Activated naive CD4-positive, alpha-beta T cell treated with anti-CD3 and anti-CD28 coated beads, Interleukin-2, amount 50 U/mL, for 72 hours (primary cell): ENCODE data around the gene DEGS2. TPM values are rescaled to one million over a fixed set of nuclear protein-coding genes. Genes with fewer than 3 reads are reported as not detected.
"Not testable (repeated sequence)": the region's sequence is repeated elsewhere in the genome, so short reads cannot be mapped to it uniquely, and the experiment has no call there.

Experiments used
- ATAC-seq, 2 donors: fragments of 150-1000 bp; cut with Tn5 transposase; 2 replicates each; pipeline ENCODE4 v1.10.0; 2021; ENCODE audit warnings: mild to moderate bottlenecking in 2 of 2, moderate library complexity in 2 of 2
- DNase-seq, 2 donors: peaks; one replicate each; pipeline ENCODE4 v3.0.0; 2021 to 2022; ENCODE audit warnings: low spot score in 2 of 2
- H3K27ac Mint-ChIP-seq, 2 donors: one replicate each; pipeline ENCODE4 v1.8.0; 2022; ENCODE audit warnings: mild to moderate bottlenecking in 2 of 2, mixed read lengths in 2 of 2
- H3K36me3 Mint-ChIP-seq, 2 donors: one replicate each; pipeline ENCODE4 v1.8.0; 2022; ENCODE audit warnings: mixed read lengths in 2 of 2
- H3K9me3 Mint-ChIP-seq, 2 donors: one replicate each; pipeline ENCODE4 v1.8.0; 2022; ENCODE audit warnings: mixed read lengths in 2 of 2
- total RNA-seq, 2 donors: library from RNA; stranded (reverse); gene quantifications; one replicate each; pipeline ENCODE4 v1.2.3, GENCODE V29; 2022

Gene DEGS2
- 1 to 10 TPM; 1.4 to 3.2 TPM for total RNA-seq

- ATAC-seq (peak; percentile 79 to 82), DNase-seq (peak in 1 of 2 donors; percentile 64)
- Mint-ChIP-seq H3K27ac (no peak within 1 kb of the TSS), H3K36me3 (peaks cover 8 to 13% of the 10 kb centered on the region in 2 donors), H3K9me3 (peaks cover 6 to 7% of the 10 kb centered on the region in 2 donors)
Observed at GRCh38 chr14:100159094-100159864, at the start of gene DEGS2. TSS of gene DEGS2 (minus strand) at chr14:100159645. CDS start at chr14:100159587, 58 bp downstream.

DNA sequence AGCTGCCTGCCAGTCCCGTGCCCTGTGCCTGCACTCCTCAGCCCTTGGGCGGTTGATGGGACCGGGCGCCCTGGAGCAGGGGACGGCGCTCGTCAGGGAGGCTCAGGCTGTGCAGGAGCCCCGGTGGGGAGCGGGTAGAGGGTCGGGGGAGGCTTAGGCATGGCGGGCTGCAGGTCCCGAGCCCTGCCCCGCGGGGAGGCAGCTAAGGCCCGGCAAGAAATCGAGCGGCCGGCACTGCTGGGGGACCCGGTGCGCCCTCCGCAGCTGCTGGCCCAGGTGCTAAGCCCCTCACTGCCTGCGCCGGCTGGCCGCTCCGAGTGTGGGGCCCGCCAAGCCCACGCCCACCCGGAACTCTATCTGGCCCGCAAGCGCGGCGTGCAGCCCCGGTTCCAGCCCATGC, 48.7 kb upstream of the DEGS2 start:
- H3K36me3 Mint-ChIP-seq, H3K9me3 Mint-ChIP-seq: not testable (repeated sequence)

GRCh38 chr14:100207588-100207987, 48.1 kb upstream of the DEGS2 start:
- H3K9me3 Mint-ChIP-seq, H3K36me3 Mint-ChIP-seq, DNase-seq, ATAC-seq: not testable (repeated sequence)
- peak overlapping the region in 1 of 2 donors; percentile 65 for H3K27ac Mint-ChIP-seq

More for the DNA sequence above, 48.7 kb upstream of the DEGS2 start:
- not testable (repeated sequence) for ATAC-seq, DNase-seq, H3K27ac Mint-ChIP-seq

GRCh38 chr14:100204835-100205167, 45.4 kb upstream of the DEGS2 start:
- H3K36me3 Mint-ChIP-seq, H3K9me3 Mint-ChIP-seq, H3K27ac Mint-ChIP-seq, ATAC-seq, DNase-seq: not testable (repeated sequence)

DNA sequence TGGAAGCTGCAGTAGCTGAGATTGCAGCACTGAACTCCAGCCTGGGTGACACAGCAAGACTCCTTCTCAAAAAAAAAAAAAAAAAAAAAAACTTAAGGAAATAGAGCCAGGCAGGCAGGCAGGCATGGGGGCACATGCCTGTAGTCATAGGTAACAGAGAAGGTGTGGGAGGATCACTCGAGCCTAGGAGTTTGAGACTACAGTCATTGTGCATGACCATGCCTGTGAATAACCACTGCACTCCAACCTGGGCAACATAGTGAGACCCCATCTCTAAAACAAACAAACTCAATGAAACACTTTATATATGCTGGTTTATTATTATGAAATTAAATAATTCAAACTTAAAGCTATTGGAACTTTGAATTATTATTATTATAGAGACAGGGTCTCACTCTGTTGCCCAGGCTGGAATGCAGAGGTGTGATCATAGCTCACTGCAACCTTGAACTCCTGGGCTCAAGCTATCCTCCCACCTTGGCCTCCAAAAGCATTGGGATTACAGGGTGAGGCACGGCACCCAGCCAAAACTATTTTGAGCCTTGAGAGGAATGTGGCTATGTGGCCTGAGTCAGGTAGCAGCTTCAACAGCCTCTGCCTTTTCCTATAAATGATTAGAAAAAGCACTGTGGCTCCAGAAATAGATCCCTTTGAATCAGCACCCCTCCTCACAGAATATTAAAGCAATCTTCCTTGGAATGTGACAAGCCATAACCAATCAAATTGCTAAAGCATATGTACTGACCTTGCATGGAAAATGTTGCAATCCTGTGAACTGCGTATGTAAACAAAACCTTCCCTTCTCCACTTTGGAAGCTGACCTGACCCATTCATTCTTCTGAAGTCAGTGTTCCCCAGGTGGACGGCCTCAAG, 44.8 kb upstream of the DEGS2 start:
- ATAC-seq (no peak), DNase-seq (no peak)
- no peak overlapping the region for H3K27ac Mint-ChIP-seq
- H3K9me3 Mint-ChIP-seq = peaks cover 0 to 3% of the 10 kb centered on the region in 2 donors
- no peaks in the 10 kb centered on the region for H3K36me3 Mint-ChIP-seq

DNA sequence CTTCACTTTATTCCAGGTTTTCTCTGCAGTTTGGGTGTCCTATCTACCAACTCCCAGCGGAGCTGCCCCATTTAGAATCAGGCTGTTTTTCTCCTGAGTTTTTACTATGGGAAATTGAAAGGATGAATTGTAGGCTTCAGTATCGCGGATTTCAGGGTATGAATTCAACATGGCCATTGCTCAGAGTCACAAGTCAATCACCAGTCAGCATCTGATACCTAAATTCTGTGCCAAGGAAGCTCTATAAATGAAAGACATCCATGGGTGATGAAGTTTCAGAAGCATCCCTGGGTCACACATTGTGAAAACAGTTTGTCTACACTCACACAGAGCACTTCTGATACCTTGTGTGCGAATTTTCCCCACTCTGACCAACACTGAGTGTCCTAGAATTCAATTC, 43.7 kb upstream of the DEGS2 start:
- DNase-seq (no peak), ATAC-seq (no peak)
- Mint-ChIP-seq H3K27ac (no peak overlapping the region), H3K9me3 (peaks cover 0 to 3% of the 10 kb centered on the region in 2 donors), H3K36me3 (no peaks in the 10 kb centered on the region)

GRCh38 chr14:100202712-100203111, 43.3 kb upstream of the DEGS2 start:
- Mint-ChIP-seq H3K36me3 (no peaks in the 10 kb centered on the region), H3K9me3 (peaks cover 0 to 3% of the 10 kb centered on the region in 2 donors), H3K27ac (no peak overlapping the region)
- ATAC-seq (no peak), DNase-seq (no peak)

- Mint-ChIP-seq H3K9me3 (no peaks in the 10 kb centered on the region), H3K27ac (no peak overlapping the region), H3K36me3 (no peaks in the 10 kb centered on the region)
- DNase-seq = no peak
- ATAC-seq = no peak
Observed at GRCh38 chr14:100201701-100202100, 42.3 kb upstream of the DEGS2 start.

GRCh38 chr14:100200311-100200710, 40.9 kb upstream of the DEGS2 start:
- H3K9me3 Mint-ChIP-seq = no peaks in the 10 kb centered on the region
- no peaks in the 10 kb centered on the region for H3K36me3 Mint-ChIP-seq
- no peak overlapping the region for H3K27ac Mint-ChIP-seq
- DNase-seq = no peak
- ATAC-seq = no peak

- ATAC-seq (no peak), DNase-seq (no peak)
- Mint-ChIP-seq H3K9me3 (no peaks in the 10 kb centered on the region), H3K27ac (no peak overlapping the region), H3K36me3 (no peaks in the 10 kb centered on the region)
Observed at GRCh38 chr14:100199240-100199860, 39.9 kb upstream of the DEGS2 start.

GRCh38 chr14:100193417-100194357, 34.2 kb upstream of the DEGS2 start:
- Mint-ChIP-seq H3K36me3 (no peaks in the 10 kb centered on the region), H3K27ac (peak overlapping the region; percentile 91 to 92), H3K9me3 (no peaks in the 10 kb centered on the region)
- DNase-seq (peak in 1 of 2 donors; percentile 20), ATAC-seq (peak in 1 of 2 donors; percentile 25)

- no peaks in the 10 kb centered on the region for H3K36me3 Mint-ChIP-seq
- no peaks in the 10 kb centered on the region for H3K9me3 Mint-ChIP-seq
- ATAC-seq (peak; percentile 99), DNase-seq (peak; percentile 100)
- H3K27ac Mint-ChIP-seq = peak overlapping the region; percentile 91 to 92
Observed at GRCh38 chr14:100192672-100193416, 33.4 kb upstream of the DEGS2 start.

DNA sequence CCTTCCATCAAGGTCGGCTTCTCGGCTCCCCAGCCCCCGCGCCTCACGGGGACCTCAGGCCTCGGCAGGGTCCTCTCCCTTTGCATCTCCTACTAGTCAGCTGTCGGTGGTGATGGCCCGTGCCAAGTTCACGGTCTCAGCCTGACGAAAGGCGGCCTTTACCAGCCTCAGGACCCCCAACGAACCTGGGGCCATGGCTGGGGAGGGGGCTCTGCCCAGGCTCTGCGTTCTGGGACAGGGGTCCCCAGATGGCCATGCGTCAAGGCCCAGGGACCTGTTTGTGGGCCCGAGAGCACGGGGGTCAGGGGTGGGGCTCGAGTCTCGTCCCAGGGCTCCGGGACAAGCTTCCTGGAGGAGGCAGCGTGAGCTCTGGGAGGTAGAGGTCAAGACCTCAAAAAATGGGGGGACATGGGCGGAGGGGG, 32.8 kb upstream of the DEGS2 start:
- peak; percentile 23 to 60 for DNase-seq
- Mint-ChIP-seq H3K9me3 (no peaks in the 10 kb centered on the region), H3K36me3 (no peaks in the 10 kb centered on the region), H3K27ac (peak overlapping the region; percentile 68 to 91)
- no peak for ATAC-seq

- peak overlapping the region; percentile 65 to 91 for H3K27ac Mint-ChIP-seq
- DNase-seq (no peak), ATAC-seq (no peak)
- H3K9me3 Mint-ChIP-seq = no peaks in the 10 kb centered on the region
- H3K36me3 Mint-ChIP-seq = no peaks in the 10 kb centered on the region
Observed at GRCh38 chr14:100191584-100192249, 32.3 kb upstream of the DEGS2 start.

DNA sequence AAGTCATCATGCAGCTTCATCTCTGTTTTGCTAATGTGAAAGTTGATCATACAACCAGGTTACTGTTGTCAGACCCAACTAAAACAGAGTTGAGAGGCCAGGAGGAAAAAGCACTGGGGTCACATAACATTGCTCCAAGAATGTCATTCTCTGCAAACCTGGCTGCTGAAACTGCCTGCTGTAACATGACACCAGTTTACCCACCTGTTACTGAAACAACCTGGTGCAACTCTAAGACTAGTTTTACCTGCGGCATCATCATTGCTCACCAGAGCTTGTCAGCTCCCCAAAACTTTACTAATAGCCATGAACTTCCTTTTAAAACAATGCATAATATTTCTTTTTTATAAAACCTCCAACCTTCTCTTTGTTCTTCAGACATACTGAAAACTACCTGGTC, 30.7 kb upstream of the DEGS2 start:
- DNase-seq (no peak), ATAC-seq (no peak)
- H3K27ac Mint-ChIP-seq = no peak overlapping the region
- H3K9me3 Mint-ChIP-seq = no peaks in the 10 kb centered on the region
- H3K36me3 Mint-ChIP-seq = no peaks in the 10 kb centered on the region
